Measurements from ENCODE around the gene NNT.

DNA sequence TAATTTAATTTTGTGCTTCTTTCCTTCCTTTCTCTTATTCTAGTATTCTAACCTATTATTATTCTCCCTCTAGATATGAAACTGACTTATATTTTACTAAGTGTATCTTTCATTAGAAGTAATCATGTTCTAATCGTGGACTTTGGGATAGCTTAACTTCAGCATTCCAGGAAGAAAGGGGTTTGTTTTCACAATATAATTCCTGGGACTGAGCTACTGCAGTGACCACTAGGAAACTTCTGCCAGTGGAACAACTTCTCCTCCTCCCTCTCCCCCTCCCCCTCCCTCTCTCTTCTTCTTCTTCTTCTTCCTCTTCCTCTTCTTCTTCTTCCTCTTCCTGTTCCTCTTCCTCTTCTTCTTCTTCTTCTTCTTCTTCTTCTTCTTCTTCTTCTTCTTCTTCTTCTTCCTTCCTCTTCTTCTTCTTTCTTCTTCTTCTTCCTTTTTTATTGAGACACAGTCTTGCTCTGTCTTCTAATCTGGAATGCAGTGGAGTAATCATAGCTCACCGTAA lies 127.9 kb downstream of the NNT start:
- TF ChIP-seq CTCF (IDR thresholded peaks at IDR 0.05) (no peak), POLR2A (IDR thresholded peaks at IDR 0.05) (no peak)
